Muscle of arm (tissue), 12 donors: ENCODE data around the gene CAVIN3. TPM values are rescaled to one million over a fixed set of nuclear protein-coding genes. Genes with fewer than 3 reads are reported as not detected.
A peak's percentile ranks its signal among the peaks of the same experiment; 100 is the strongest.

Source experiments
- DNase-seq: peaks from one replicate; pipeline ENCODE4 v3.0.0-alpha.2; 2013
- polyA plus RNA-seq, 12 donors: library from polyadenylated mRNA; unstranded; fragments of 120-200 nt; gene quantifications; one replicate each; pipeline ENCODE4 v1.2.1, GENCODE V29; 2013; ENCODE audit not compliant: insufficient read length in 12 of 12

CAVIN3 gene
- polyA plus RNA-seq, 12 donors = 18.1 to 37.8 (median 21.3) TPM; not detected in 1

- DNase-seq = no peak
Measured at GRCh38 chr11:6328321-6328720, 8.0 kb upstream of the CAVIN3 start.

- DNase-seq = no peak
Measured at GRCh38 chr11:6327806-6328205, 7.5 kb upstream of the CAVIN3 start.

- no peak for DNase-seq
Measured at GRCh38 chr11:6326985-6327384, 6.7 kb upstream of the CAVIN3 start.

- DNase-seq = no peak
Measured at GRCh38 chr11:6326303-6326702, 6.0 kb upstream of the CAVIN3 start.

GRCh38 chr11:6323291-6323905 lies 3.1 kb upstream of the CAVIN3 start:
- DNase-seq = no peak

GRCh38 chr11:6321961-6322362 lies 1.7 kb upstream of the CAVIN3 start:
- no peak for DNase-seq

GRCh38 chr11:6321356-6321755 lies 1.1 kb upstream of the CAVIN3 start:
- no peak for DNase-seq

- peak; percentile 87 for DNase-seq
Measured at GRCh38 chr11:6319704-6320410, 444 bp downstream of the CAVIN3 start.

GRCh38 chr11:6319001-6319703 lies 1.1 kb downstream of the CAVIN3 start:
- DNase-seq = no peak

- DNase-seq = no peak
Measured at GRCh38 chr11:6318204-6318603, 2.1 kb downstream of the CAVIN3 start.

- peak; percentile 47 for DNase-seq
Measured at GRCh38 chr11:6315811-6316425, 4.4 kb downstream of the CAVIN3 start.

- no peak for DNase-seq
Measured at GRCh38 chr11:6312106-6312505, 8.2 kb downstream of the CAVIN3 start.

- no peak for DNase-seq
Measured at GRCh38 chr11:6307876-6308275, 12.4 kb downstream of the CAVIN3 start.

GRCh38 chr11:6305297-6305696 lies 15.0 kb downstream of the CAVIN3 start:
- no peak for DNase-seq

- no peak for DNase-seq
Measured at GRCh38 chr11:6303661-6304060, 16.6 kb downstream of the CAVIN3 start.

GRCh38 chr11:6301096-6301495 lies 19.2 kb downstream of the CAVIN3 start:
- no peak for DNase-seq

GRCh38 chr11:6300325-6300724 lies 20.0 kb downstream of the CAVIN3 start:
- DNase-seq = no peak

- DNase-seq = no peak
Measured at GRCh38 chr11:6298605-6299004, 21.7 kb downstream of the CAVIN3 start.

GRCh38 chr11:6297831-6298230 lies 22.5 kb downstream of the CAVIN3 start:
- no peak for DNase-seq

- DNase-seq = no peak
Measured at GRCh38 chr11:6285019-6285418, 35.3 kb downstream of the CAVIN3 start.

GRCh38 chr11:6284250-6284649 lies 36.1 kb downstream of the CAVIN3 start:
- DNase-seq = no peak

GRCh38 chr11:6283453-6284023 lies 36.8 kb downstream of the CAVIN3 start:
- DNase-seq = no peak
